Fibroblast of skin of back (primary cell): ENCODE measurements around the gene OSGEP. TPM values are rescaled to one million over a fixed set of nuclear protein-coding genes. Genes with fewer than 3 reads are reported as not detected.
A peak's percentile ranks its signal among the peaks of the same experiment; 100 is the strongest.

Source experiments
- DNase-seq: peaks from one replicate; pipeline ENCODE4 v3.0.0-alpha.2; 2013
- polyA plus RNA-seq, 2 experiments: library from polyadenylated mRNA; unstranded; fragments of 120-200 nt; gene quantifications; one replicate each; pipeline ENCODE4 v1.2.1, GENCODE V29; 2013; ENCODE audit not compliant: insufficient read length in 2 of 2

Gene OSGEP
- 26.1 TPM for polyA plus RNA-seq (2013, experiment 1 of 2; ENCODE audit: insufficient read length)
- 20.2 TPM for polyA plus RNA-seq (2013, experiment 2 of 2; ENCODE audit: insufficient read length)

DNA sequence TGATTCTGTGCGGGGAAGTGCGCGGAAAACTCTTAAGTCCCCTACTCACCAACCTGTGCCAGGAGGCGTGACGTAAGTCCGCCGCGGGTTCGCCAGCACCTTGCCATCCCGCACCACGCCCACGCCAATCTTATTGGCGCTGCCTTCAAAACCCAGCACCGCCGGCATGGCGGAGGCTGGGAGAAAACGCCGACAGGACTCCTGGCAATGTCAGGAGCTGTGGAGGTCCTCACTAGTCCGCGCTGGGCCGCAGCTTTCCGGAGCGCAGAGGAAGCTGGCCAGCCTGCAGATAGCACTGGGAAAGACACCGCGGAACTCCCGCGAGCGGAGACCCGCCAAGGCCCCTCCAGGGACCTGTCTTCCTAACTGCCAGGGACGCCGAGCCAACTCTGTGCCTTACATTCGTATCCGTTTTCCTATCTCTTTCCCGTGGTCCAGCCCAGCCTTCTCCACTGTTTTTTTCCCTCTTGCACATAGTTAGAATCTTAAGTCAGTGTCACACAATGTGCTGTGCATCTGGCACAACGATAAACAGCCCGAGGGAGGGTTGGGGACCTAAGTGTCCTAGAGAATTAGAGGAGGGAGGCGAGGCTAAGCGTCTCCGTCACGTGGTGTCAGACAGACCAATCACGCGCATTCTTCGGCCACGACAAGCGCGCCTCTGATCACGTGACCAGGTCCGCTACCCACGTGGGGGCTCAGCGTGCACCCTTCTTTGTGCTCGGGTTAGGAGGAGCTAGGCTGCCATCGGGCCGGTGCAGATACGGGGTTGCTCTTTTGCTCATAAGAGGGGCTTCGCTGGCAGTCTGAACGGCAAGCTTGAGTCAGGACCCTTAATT is at the start of gene OSGEP, which contains the start of gene APEX1:
OSGEP (minus strand) TSS at position 297 of the 839 bp plus-strand sequence; CDS start at position 168, 129 bp downstream.
APEX1 (plus strand) TSS at position 711 of the 839 bp plus-strand sequence. CDS start 420 bp downstream, outside the sequence.
- DNase-seq, result peak; percentile 98

DNA sequence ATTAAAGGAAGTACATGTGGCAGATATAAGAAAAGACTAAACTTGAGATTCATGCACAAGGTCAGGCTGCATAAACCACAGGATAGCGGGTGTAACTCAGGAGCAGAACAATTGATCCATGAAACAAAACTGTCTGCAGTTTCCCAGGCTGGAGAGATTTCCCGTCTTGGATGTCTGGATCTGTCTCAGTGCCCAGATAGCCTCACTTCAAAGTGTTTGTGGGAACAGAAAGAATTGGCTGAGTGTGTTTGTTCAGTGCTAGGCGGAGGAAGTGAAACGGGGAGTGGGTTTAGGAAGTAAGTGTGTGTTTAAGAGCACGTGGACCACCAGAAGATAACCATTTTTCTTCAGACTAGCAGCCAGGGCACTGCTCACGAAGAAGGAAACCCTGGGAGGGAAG is 49.3 kb upstream of the OSGEP start:
- no peak for DNase-seq

DNA sequence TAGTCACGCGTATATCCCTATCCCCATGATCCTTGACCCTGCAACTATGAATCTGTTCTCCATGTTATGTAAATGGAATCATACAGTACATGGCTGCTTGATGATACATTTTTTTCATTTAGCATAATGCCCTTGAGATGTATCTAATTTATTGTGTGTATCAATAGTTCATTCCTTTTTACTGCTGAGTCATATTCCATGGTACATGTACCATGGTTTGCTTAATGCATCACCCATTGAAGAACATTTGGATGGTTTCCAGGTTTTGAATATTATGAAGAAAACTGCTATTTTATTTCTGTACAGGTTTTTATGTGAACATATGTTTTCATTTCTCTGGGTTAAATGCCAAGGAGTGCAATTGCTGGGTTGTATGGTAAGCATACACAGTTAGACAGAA is 46.7 kb upstream of the OSGEP start:
- peak; percentile 28 for DNase-seq

DNA sequence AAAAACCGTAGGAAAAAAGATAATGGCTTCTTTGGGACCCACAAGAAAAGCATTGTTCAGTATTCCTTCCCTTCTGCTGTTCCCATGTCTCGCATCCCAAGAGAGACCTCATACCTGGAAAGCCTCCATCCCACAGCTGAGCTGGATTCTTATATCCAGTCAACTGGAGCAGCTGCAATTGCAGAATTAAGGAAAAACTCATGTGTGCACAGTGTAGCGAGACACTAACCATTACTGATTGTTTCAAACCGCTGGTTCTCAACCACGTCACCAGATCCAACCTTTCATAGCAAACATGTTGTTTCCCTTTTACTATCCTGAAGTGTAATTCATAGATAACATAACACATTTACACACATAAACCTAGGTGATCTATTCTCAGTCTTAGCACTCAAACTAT is 45.3 kb upstream of the OSGEP start:
- no peak for DNase-seq

DNA sequence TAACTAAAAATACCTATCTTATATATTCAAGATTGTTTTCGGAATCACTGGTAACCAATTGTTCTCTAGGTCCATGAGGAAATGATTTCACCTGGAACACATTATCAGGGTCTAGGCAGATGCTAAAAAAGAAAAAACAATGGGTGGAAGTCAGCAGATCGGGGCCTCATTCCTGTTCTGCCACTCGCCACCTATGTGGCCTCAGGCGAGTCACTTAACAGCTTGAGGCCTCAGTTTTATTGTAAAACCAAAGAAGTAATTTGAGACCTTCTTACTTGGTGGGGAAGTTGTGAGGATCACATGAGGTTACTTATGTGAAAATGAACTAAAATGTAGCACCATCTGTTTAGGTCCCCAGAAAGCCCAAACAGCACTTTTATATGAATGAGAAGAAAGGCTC is 44.5 kb upstream of the OSGEP start:
- DNase-seq, result no peak

DNA sequence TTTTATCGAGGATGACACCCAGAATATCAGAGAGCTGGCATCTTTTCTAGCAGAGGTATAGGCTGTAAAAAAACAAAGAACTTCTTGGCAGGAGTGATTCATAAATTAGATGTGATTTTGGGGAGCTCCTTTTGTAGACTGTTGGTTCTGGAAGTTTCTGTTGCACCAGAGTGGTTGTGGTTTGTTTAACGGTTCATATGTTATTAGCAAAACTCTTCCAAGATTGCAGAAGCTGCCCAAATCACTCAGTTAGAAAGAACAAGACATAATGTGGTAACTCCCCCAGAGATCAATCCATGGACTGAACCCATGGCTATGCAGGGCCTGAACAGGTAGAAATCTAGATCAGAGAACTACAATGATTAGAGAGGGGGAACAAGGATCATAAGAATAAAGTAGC is 44.0 kb upstream of the OSGEP start:
- no peak for DNase-seq

DNA sequence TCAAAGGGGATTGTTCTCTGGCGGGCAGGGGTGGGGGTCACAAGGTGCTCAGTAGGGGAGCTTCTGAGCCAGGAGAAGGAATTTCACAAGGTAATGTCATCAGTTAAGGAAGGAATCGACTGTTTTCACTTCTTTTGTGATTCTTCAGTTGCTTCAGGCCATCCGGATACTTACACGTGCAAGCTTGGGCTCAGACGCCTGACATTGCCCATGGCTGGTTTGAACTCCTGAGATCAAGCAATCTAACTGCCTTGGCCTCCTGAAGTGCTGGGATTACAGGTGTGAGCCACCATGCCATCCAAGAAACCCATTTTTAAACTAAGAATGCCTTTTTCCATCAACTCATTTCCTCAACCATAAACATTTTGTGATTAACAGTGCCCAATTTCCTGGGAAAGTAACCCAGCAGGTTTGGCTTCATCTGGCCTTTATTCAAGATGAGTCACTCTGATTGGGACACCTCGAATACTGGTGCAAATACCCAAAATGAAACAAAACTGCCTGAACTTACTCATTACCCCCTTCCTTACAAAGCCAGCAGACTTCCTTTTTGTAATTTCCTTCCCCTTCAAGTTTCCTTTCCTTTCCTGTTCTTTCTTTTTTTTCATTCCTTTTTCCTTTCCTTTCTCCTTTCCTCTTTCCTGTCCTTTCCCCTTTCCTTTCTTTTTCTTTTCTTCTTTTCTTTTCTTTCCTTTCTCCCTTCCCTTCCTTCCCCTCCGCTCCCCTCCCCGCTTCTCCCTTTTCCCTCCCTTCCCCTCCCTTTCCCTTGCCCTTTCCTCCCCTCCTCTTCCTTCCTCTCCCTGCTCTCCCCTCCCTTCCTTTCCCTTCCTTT is 40.5 kb upstream of the OSGEP start:
- DNase-seq, result no peak

DNA sequence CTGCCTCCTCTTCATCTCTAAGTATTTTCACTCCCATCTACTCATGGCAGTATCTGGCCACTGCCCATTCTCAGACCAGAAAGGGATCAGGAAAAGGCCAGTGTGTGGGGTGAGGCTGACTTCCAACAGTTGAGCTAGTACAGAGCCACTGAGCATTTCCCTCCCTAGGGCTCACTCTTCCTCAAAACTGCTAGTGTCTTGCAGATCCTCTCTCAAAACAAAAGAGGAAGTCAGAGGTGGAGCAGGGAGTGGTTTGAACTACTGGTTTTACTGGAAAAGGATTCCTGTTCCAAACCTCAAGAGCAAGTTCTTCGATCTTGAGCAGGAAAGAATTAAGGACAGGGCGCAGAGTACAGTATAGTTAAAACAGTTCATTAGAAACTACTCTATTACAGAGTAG is 39.0 kb upstream of the OSGEP start:
- DNase-seq, result no peak

DNA sequence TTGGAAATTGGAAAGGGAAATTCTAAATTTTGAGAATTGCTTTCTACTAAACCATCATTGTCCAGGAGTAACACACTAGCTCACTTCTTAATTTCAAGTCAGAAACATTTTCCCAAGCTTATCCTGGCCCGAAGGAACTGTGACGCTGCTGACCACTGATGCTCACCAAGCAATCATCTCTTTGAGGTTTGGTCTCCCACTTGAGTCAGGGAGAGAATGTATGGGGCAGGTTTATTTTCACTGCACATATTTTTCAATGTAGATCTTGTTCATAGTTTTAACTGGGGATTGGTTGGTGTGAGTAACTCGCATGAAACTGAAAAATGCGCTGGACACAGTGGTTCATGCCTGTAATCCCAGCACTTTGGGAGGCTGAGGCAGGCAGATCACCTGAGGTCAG is 37.9 kb upstream of the OSGEP start:
- DNase-seq, result peak; percentile 9

DNA sequence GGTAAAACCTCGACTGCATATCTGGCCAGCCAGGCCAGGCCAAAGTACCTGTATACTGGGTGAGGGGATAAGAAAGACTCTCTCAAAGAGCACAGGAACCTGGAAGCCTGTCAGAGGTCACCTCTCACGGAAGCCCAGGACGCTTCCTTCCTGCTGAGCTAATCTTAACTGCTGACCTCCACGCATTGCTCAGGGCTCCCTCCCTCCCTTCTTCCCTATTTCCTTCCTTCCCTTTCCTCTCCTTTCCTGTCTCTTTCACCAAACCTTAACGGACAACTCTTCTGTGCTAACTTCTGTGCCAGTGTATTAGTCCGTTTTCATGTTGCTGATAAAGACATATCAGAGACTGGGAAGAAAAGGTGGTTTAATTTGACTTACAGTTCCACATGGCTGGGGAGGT is 36.0 kb upstream of the OSGEP start:
- no peak for DNase-seq

DNA sequence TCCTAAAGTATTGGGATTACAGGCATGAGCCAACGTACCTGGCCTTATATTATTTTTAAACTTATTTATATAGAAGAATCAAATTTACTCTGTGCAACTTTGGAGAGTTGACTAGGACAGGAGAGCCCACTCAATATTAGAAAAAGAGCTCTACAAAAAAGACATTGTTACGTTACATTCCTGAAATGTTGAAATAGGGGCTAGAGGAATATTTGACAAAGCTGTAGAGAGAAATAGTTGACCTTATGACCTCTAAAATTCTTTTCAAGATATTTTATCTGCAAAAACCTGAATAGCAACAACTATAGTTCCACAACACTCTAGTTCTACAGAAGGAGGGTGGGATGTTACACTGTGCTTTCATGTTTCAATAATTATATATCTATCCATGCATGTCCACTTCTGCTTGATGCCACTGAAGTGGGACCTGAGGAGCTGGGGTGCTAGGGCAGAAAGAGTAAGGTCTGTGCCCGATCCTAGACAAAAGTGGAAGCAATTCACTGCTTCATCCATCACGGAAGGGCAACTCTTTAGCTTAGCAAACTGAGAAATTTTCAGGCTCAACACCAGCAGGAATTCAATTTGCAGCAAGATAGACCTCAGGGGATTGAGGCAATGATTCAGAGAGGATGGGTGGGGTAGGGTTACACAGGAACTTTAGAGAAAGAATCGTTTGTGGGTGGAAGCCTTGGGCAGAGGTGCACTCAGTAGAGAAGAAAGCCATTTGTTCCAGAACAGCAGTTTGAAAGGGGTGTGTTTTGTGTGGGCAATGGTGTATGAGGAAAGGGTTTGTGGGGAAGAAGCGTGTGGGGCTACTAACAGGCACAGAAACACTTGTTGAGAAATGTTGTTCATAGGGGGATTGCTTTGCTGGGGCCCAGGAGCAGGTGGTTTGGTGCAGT is 34.7 kb upstream of the OSGEP start:
- DNase-seq, result peak; percentile 12

DNA sequence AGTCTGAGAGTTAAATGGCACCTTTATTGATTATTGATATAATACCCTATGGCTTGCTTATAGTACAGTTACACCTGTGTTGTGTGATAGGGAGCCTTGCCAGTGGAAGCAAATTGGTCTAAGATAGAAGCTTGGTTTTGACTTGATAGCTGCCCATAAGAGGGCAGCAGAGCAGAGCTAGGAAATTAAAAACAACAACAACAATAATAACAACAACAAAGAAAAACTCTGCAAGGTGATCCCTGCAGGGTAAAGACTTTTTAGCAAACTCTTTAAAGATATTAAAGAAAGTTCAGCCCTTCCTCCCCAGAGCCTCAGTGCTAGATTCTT is 32.7 kb upstream of the OSGEP start:
- no peak for DNase-seq

DNA sequence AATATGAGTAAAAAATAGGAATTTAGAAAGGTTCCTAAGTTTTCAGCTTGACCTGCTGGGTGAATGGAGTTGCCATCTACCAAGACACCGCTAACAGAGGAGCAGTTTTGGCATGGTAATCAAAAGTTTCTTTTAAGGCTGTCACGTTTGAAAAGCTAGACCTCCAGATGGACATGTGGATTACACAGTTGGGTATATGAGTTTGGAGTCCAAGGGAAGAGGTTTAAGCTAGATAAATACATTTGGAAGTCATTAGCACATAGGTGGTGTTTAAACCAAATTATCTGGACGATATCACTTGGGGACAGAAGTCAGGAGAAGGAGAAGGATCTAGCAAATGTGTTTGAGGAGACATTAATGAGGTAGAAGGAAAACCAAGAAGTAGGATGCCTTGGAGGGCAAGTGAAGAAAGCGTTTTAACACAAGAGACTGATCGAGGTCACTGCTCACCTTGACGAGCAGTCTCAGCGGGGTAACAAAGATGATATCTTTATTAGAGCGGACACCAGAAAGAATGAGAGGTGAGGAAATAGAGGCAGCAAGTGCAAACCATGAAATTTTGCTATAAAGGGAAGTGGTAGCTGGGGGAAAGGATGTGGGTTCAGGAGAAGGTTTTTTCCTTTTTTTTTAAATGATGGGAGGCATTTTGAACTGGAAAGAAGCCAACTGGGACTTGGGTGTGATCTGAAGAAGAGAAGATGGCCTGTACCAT is 32.2 kb upstream of the OSGEP start:
- DNase-seq, result no peak

DNA sequence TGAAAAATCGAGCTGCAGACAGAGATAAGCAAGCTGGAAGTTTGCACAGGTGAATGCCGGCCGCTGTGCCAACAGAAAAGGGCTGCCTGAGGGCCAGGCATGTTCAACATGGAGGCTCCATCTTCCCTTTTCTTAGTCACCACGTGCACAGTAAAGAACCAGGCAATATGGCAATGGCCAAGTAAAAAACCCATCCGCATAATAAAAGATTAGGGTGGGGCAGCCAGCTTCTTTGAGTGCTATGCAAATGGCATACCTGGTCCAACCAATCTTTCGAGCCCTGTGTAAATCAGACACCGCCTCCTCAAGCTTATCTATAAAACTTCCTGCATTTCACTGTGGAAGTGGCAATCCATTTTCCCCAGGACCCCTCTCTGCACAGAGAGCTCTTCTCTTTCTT is 31.3 kb upstream of the OSGEP start:
- no peak for DNase-seq

DNA sequence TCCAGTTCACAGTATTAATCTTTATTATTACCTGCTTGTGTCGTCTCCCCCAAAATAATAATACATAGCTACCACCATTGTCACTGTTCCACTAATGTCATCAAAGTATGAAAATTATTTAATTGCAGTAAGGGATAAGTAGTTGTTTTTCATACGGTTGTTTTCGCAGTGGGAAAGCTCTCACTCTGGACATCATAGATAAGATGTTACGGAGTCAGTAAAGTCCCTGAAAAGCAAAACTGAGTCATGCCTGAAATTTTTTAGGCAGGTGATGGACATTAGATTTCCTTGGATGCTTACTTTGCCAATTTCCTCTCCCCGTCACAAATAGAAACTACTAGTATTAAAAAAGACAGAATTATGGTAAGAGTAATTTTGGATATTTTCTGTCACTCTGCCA is 27.8 kb upstream of the OSGEP start:
- DNase-seq, result no peak

DNA sequence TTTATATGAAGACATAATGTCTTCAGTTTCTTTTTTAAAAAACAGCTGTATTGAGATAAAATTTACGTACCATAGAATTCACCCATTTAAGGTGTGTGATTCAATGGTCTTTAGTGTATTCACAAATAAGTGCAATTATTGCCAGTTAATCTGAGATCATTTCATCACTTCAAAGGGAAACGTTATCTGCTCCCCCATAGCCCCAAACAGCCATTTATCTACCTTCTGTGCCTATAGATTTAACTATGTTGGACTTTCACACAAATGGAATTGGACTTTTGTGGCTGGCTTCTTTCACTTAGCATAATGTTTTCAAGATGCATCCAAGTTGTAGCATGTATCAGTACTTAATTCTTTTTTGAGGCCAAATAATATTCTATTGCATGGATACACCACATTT is 24.3 kb upstream of the OSGEP start:
- DNase-seq, result no peak

DNA sequence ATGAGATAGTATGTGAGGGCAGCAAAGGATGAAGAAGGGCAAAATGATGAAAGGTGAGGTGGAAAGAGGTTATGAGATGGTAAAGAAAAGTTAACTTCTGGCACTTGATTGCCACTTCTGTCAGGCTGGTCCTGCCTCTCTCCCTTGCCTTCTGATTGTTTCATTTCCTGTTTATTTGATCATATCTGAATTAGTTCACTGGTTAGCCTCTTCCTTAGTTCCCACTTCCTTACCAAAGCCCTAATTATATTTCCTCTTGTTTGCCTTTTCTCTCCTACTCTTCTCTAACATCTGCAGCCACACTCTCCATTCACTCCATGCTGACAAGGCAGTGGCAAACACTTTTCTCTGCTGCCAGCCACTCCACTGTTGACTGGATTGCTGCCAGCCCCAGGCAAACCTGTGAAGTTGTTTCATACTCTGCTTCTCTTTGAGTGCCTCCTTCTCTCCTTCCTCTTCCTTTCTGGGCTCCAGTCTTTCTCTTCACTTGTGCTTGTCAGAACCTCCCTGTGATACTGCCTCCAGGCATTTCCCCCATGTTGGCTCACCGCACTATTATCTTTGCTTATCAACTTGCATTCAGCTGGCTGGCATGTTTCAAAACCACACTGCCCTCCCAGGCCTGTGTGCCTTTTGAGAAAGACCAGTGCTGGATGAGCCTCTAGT is 22.7 kb upstream of the OSGEP start:
- peak; percentile 54 for DNase-seq

DNA sequence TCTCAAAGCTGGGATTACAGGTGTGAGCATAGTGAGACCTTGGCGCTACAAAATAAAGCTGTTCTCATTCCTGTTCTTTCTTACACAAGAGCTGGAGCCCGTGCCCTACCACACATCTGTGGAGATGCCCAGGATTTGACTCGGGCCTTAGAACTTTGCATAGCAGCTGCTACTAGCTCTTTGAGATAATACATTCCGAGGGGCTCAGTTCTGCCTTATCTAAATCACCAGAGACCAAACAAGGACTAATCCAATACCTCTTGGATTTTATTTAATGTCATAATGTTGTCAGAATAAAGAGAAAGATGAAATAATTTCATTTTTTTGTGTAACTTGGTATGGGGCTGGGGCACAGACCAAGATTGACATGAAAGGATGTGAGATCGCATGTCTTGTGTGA is 22.2 kb upstream of the OSGEP start:
- no peak for DNase-seq

DNA sequence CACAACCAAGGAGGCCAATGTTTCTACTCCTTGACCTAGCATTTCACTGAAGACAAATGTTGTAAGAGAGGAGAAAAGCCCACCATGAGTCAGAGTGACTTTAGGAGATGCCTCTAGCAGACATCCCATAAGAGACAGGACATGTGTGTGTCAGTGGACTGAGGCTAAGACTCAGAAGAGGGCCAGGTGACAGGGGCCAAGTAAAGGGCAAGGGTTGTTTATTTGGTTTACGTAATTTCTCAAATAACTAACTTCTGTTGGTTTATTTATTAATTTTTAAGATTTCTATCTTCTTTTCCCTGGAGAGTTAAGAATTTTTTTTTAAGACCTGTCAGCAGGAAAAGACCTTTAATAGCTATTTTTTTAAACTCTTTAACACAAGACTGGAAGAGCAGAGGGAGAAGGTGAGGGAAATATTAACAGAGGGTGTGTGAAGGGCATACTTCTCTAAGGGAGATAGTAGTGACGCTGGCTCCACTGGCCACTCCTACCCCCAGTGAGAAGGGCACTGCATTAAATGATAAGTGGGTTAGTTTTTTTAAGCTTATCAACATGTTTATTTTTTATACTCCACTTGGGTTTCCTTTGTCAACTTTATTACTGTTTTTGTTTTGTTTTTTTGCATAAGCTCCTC is 18.0 kb upstream of the OSGEP start:
- no peak for DNase-seq

DNA sequence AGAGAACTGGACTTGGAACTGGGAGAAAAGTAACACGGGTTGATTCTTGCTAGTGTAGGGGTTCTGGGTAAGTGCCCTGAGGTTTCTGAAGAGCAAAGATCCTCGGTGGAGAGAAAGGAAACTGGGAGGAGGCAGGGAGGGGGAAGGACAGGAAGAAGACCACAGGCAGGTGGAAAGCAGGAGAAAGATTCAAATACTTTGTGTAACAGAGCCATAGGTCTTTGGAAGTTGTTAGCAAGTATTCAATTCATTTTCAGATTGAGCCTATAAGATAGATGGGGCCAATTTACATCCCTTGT is 15.9 kb upstream of the OSGEP start:
- no peak for DNase-seq
